Esophagus muscularis mucosa (tissue), 4 donors: ENCODE data around the gene USP5.

Source experiments
- EP300 ChIP-seq: sonication (generic); formaldehyde crosslinking; IDR thresholded peaks from one replicate; pipeline ENCODE4 v1.6.1; 2017; ENCODE audit warnings: antibody characterized with exemption
- POLR2A ChIP-seq: fragments of 450-650 bp; IDR thresholded peaks from one replicate; pipeline ENCODE4 v1.6.1; 2017; ENCODE audit warnings: antibody characterized with exemption, moderate library complexity, mild to moderate bottlenecking, low read depth
- TF ChIP-seq, protein P1 (sequence below), 3 experiments: fragments of 200-600 bp in 2 of 3; fragments of 450-650 bp in 1 of 3; sonication (generic) in 2 of 3; IDR thresholded peaks; one replicate each; pipeline ENCODE4 v1.5.1; 2017 to 2019; ENCODE audit warnings: antibody characterized with exemption in 3 of 3, mild to moderate bottlenecking in 2 of 3, moderate library complexity in 1 of 3

DNA sequence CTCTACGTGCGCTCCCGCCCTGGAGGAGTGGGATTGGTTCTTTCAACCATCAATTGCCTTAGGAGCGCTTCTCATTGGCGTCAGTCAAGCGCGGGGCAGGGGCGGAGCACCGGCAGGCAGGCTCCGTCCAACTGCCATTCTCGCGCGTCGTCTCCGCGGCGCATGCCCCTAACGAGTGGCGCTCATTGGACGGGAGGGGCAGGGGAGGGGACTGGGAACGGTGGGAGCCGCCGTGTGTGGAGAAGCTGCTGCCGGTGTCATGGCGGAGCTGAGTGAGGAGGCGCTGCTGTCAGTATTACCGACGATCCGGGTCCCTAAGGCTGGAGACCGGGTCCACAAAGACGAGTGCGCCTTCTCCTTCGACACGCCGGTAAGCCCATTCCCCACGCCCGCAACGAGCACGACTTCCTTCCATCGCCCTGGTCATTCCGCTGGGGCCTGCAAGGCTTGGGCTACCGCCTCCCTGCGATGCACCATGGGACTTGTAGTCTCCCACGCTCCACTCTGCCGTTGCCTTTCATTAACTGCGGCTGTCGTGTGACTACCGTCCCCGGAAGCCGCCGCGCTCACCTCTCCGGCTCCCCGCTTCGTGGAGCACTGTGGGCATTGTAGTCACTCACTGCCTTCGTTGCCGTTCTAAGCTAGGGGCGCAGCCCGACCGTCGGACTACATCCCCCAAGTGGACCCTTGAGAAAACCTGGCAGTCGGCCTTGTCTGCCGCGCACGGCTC, at the start of gene USP5:
- TF ChIP-seq, protein P1, sequence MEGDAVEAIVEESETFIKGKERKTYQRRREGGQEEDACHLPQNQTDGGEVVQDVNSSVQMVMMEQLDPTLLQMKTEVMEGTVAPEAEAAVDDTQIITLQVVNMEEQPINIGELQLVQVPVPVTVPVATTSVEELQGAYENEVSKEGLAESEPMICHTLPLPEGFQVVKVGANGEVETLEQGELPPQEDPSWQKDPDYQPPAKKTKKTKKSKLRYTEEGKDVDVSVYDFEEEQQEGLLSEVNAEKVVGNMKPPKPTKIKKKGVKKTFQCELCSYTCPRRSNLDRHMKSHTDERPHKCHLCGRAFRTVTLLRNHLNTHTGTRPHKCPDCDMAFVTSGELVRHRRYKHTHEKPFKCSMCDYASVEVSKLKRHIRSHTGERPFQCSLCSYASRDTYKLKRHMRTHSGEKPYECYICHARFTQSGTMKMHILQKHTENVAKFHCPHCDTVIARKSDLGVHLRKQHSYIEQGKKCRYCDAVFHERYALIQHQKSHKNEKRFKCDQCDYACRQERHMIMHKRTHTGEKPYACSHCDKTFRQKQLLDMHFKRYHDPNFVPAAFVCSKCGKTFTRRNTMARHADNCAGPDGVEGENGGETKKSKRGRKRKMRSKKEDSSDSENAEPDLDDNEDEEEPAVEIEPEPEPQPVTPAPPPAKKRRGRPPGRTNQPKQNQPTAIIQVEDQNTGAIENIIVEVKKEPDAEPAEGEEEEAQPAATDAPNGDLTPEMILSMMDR (IDR thresholded peaks at IDR 0.05): peak in 1 of 3 experiments; percentile 20
- TF ChIP-seq POLR2A (peak; percentile 18), EP300 (no peak)
